IMR-90 (cell line): ENCODE results near the gene DACT2. TPM values are rescaled to one million over a fixed set of nuclear protein-coding genes. Genes with fewer than 3 reads are reported as not detected.

ENCODE experiments used
- ATAC-seq: fragments of 200-7000 bp; cut with Tn5 transposase; 2 replicates; pipeline ENCODE4 v1.9.1; 2020; ENCODE audit warnings: low read depth, mild to moderate bottlenecking, moderate library complexity
- BruUV-seq: library from RNA; stranded (reverse); fragments of 400-500 nt; replicated peaks from 2 replicates; lab custom pipeline; 2021; lab: Mats Ljungman, UMichigan
- CTCF ChIA-PET: fragments of 300-600 bp; formaldehyde crosslinking; extraction: SDS; loops from one replicate; lab custom pipeline; 2021; ENCODE audit warnings: antibody characterized with exemption; lab: Yijun Ruan, JAX
- POLR2A ChIA-PET: fragments of 300-600 bp; sonication (Branson Sonifier 250); formaldehyde crosslinking; loops from one replicate; lab custom pipeline; 2022; ENCODE audit warnings: antibody characterized with exemption; ENCODE audit not compliant: unreplicated experiment; lab: Charles Lee
- DNase-seq: peaks from one replicate; pipeline ENCODE4 v3.0.0; 2013
- H2AFZ ChIP-seq: replicated peaks from 2 replicates; pipeline ENCODE3; 2013; ENCODE audit warnings: low read length, mild to moderate bottlenecking; ENCODE audit not compliant: poor library complexity
- H2AK5ac ChIP-seq: 2 replicates; pipeline ENCODE4 v1.6.1; 2013; ENCODE audit warnings: low read depth, low read length, inconsistent platforms
- H2AK9ac ChIP-seq: replicated peaks from 2 replicates; pipeline ENCODE3; 2013; ENCODE audit warnings: mild to moderate bottlenecking, low read depth, low read length, moderate library complexity; ENCODE audit not compliant: poor library complexity
- H2BK120ac ChIP-seq: 2 replicates; pipeline ENCODE4 v1.6.1; 2013; ENCODE audit warnings: low read depth, low read length, inconsistent platforms
- H2BK15ac ChIP-seq: 3 replicates; pipeline ENCODE4 v1.6.1; 2013; ENCODE audit warnings: low read depth, low read length, inconsistent platforms
- H2BK20ac ChIP-seq: 2 replicates; pipeline ENCODE4 v1.6.1; 2013; ENCODE audit warnings: low read depth, mild to moderate bottlenecking, inconsistent platforms, low read length, moderate library complexity
- H2BK5ac ChIP-seq: 2 replicates; pipeline ENCODE4 v1.6.1; 2013; ENCODE audit warnings: mild to moderate bottlenecking, low read depth, low read length, inconsistent platforms; ENCODE audit not compliant: poor library complexity, severe bottlenecking
- H3K14ac ChIP-seq: replicated peaks from 2 replicates; pipeline ENCODE4 v1.6.1; 2013; ENCODE audit warnings: low read depth, low read length, inconsistent platforms
- H3K18ac ChIP-seq: 2 replicates; pipeline ENCODE4 v1.6.1; 2013; ENCODE audit warnings: low read depth, low read length, control low read depth
- H3K23ac ChIP-seq: 2 replicates; pipeline ENCODE4 v1.6.1; 2013; ENCODE audit warnings: low read depth, low read length, inconsistent platforms
- H3K27ac ChIP-seq: 2 replicates; pipeline ENCODE4 v1.5.1; 2013; ENCODE audit warnings: mild to moderate bottlenecking, control low read depth, low read length; ENCODE audit not compliant: insufficient read depth
- H3K27me3 ChIP-seq: 2 replicates; pipeline ENCODE4 v1.6.1; 2013; ENCODE audit warnings: low read length; ENCODE audit not compliant: control insufficient read depth, insufficient read depth
- H3K36me3 ChIP-seq: 2 replicates; pipeline ENCODE4 v1.6.1; 2013; ENCODE audit warnings: low read length, mixed read lengths; ENCODE audit not compliant: control insufficient read depth, insufficient read depth
- H3K4ac ChIP-seq: 2 replicates; pipeline ENCODE4 v1.6.1; 2013; ENCODE audit warnings: low read depth, low read length, inconsistent platforms
- H3K4me1 ChIP-seq: 2 replicates; pipeline ENCODE4 v1.6.1; 2013; ENCODE audit warnings: low read length, mixed read lengths; ENCODE audit not compliant: control insufficient read depth, insufficient read depth
- H3K4me2 ChIP-seq: 2 replicates; pipeline ENCODE4 v1.6.1; 2013; ENCODE audit warnings: low read depth, mild to moderate bottlenecking, control low read depth, low read length, moderate library complexity
- H3K4me3 ChIP-seq: 2 replicates; pipeline ENCODE4 v1.5.1; 2013; ENCODE audit warnings: low read depth, mild to moderate bottlenecking, control low read depth, low read length, moderate library complexity; ENCODE audit not compliant: insufficient read depth
- H3K56ac ChIP-seq: 2 replicates; pipeline ENCODE4 v1.6.1; 2013; ENCODE audit warnings: low read length, inconsistent platforms; ENCODE audit not compliant: insufficient read depth; ENCODE audit errors: extremely low read depth
- H3K79me1 ChIP-seq, 2 experiments: 2 replicates each; pipeline ENCODE4 v1.6.1; 2013; ENCODE audit warnings: low read length in 2 of 2, inconsistent platforms in 1 of 2, low read depth in 1 of 2
- H3K9ac ChIP-seq: 2 replicates; pipeline ENCODE4 v1.6.1; 2013; ENCODE audit warnings: low read depth, low read length, control low read depth
- H3K9me1 ChIP-seq: 2 replicates; pipeline ENCODE4 v1.6.1; 2013; ENCODE audit warnings: low read length, inconsistent platforms; ENCODE audit not compliant: insufficient read depth
- H3K9me3 ChIP-seq: 2 replicates; pipeline ENCODE4 v1.6.1; 2013; ENCODE audit warnings: low read length; ENCODE audit not compliant: control insufficient read depth, insufficient read depth
- H4K20me1 ChIP-seq: 2 replicates; pipeline ENCODE4 v1.6.1; 2013; ENCODE audit warnings: low read length, inconsistent platforms; ENCODE audit not compliant: insufficient read depth
- H4K5ac ChIP-seq: 2 replicates; pipeline ENCODE4 v1.6.1; 2013; ENCODE audit warnings: mild to moderate bottlenecking, low read depth, low read length, control low read depth
- H4K8ac ChIP-seq, 2 experiments: 2 replicates each; pipeline ENCODE4 v1.6.1; 2013; ENCODE audit warnings: low read depth in 2 of 2, low read length in 2 of 2, control low read depth in 1 of 2, inconsistent platforms in 1 of 2
- H4K91ac ChIP-seq: 2 replicates; pipeline ENCODE4 v1.6.1; 2013; ENCODE audit warnings: low read depth, low read length, inconsistent platforms; ENCODE audit not compliant: insufficient read depth
- BHLHE40 ChIP-seq: fragments of 150-350 bp; IDR thresholded peaks from 2 replicates; pipeline ENCODE4 v1.6.1; 2016; ENCODE audit warnings: mild to moderate bottlenecking, low read depth, low read length
- CEBPB ChIP-seq: IDR thresholded peaks from 2 replicates; pipeline ENCODE4 v1.6.1; 2012; ENCODE audit warnings: low read depth, low read length, improper control_type of control experiment
- CHD1 ChIP-seq: IDR thresholded peaks from 2 replicates; pipeline ENCODE4 v1.6.1; 2012; ENCODE audit warnings: low read depth, low read length, improper control_type of control experiment
- FOS ChIP-seq: fragments of 150-350 bp; IDR thresholded peaks from 2 replicates; pipeline ENCODE4 v1.6.1; 2016; ENCODE audit warnings: low read depth, low read length
- MAFK ChIP-seq: IDR thresholded peaks from 2 replicates; pipeline ENCODE4 v1.6.1; 2012; ENCODE audit warnings: low read depth, low read length, improper control_type of control experiment
- MAZ ChIP-seq: IDR thresholded peaks from 2 replicates; pipeline ENCODE4 v1.6.1; 2012; ENCODE audit warnings: low read depth, mild to moderate bottlenecking, low read length, improper control_type of control experiment, moderate library complexity, borderline replicate concordance
- MXI1 ChIP-seq: IDR thresholded peaks from 2 replicates; pipeline ENCODE4 v1.6.1; 2012; ENCODE audit warnings: low read depth, mild to moderate bottlenecking, low read length, moderate library complexity, borderline replicate concordance
- NFE2L2 ChIP-seq: fragments of 150-350 bp; IDR thresholded peaks from 2 replicates; pipeline ENCODE4 v1.6.1; 2016; ENCODE audit warnings: low read depth, mild to moderate bottlenecking, low read length
- POLR2A ChIP-seq: IDR thresholded peaks from 2 replicates; pipeline ENCODE4 v1.6.1; 2012; ENCODE audit warnings: mild to moderate bottlenecking, low read depth, low read length
- RAD21 ChIP-seq: IDR thresholded peaks from 2 replicates; pipeline ENCODE4 v1.6.1; 2012; ENCODE audit warnings: low read length, improper control_type of control experiment
- RCOR1 ChIP-seq: IDR thresholded peaks from 2 replicates; pipeline ENCODE4 v1.6.1; 2012; ENCODE audit warnings: mild to moderate bottlenecking, low read length, improper control_type of control experiment; ENCODE audit not compliant: insufficient replicate concordance
- RFX5 ChIP-seq: IDR thresholded peaks from 2 replicates; pipeline ENCODE4 v1.8.0; 2012; ENCODE audit warnings: low read depth, mild to moderate bottlenecking, low read length, moderate library complexity
- SMC3 ChIP-seq: fragments of 150-350 bp; IDR thresholded peaks from 2 replicates; pipeline ENCODE4 v1.6.1; 2016; ENCODE audit warnings: low read depth, mild to moderate bottlenecking, antibody characterized with exemption, low read length, moderate library complexity
- WGBS, 2 experiments: methylation state at CpG; one replicate each; pipeline versions ENCODE4 v1.1.5 to v1.1.7; 2013; ENCODE audit warnings: missing lambda C conversion rate in 2 of 2; ENCODE audit not compliant: insufficient read length in 1 of 2; ENCODE audit errors: extremely low coverage in 2 of 2; 5-methylcytosine and 5-hydroxymethylcytosine counted together
- dilution Hi-C: fragments of 300-500 bp; cut with HindIII; formaldehyde crosslinking; loops from one replicate; pipeline ENCODE4 v1.14.3; 2018; ENCODE audit warnings: low sequenced_read_pairs; ENCODE audit not compliant: unreplicated experiment
- in situ Hi-C: fragments of 300-500 bp; cut with MboI; formaldehyde crosslinking; loops from 3 replicates; pipeline ENCODE4 v1.14.3; 2019; ENCODE audit warnings: low sequenced_read_pairs, inconsistent platforms, mixed read lengths
- intact Hi-C: fragments of 100-400 bp; cut with micrococcal nuclease; formaldehyde crosslinking; loops from 2 replicates; pipeline ENCODE4 v1.10.0; 2022
- polyA plus RNA-seq, 3 experiments: library from polyadenylated mRNA; depleted of rRNA; stranded (reverse); fragments of >200 nt; gene quantifications; 2 replicates each; pipeline ENCODE4 v1.2.3, GENCODE V29; 2012; ENCODE audit warnings: low replicate concordance in 1 of 3
- total RNA-seq: library from RNA; depleted of rRNA; stranded (reverse); fragments of >200 nt; gene quantifications from 2 replicates; pipeline ENCODE4 v1.2.3, GENCODE V29; 2012
- TF ChIP-seq, protein P1 (sequence below): fragments of 150-350 bp; IDR thresholded peaks from 2 replicates; pipeline ENCODE4 v1.6.1; 2017; ENCODE audit warnings: mild to moderate bottlenecking, antibody characterized with exemption, low read length, low read depth
- TF ChIP-seq, protein P2 (sequence below): conservative IDR thresholded peaks from 2 replicates; pipeline ENCODE4 v1.5.1; 2012; ENCODE audit warnings: mild to moderate bottlenecking, low read depth, low read length, improper control_type of control experiment

The DACT2 gene
- total and polyA plus RNA-seq, 2 of the 4 experiments (the other 2 are of a cell fraction), result not detected

DNA sequence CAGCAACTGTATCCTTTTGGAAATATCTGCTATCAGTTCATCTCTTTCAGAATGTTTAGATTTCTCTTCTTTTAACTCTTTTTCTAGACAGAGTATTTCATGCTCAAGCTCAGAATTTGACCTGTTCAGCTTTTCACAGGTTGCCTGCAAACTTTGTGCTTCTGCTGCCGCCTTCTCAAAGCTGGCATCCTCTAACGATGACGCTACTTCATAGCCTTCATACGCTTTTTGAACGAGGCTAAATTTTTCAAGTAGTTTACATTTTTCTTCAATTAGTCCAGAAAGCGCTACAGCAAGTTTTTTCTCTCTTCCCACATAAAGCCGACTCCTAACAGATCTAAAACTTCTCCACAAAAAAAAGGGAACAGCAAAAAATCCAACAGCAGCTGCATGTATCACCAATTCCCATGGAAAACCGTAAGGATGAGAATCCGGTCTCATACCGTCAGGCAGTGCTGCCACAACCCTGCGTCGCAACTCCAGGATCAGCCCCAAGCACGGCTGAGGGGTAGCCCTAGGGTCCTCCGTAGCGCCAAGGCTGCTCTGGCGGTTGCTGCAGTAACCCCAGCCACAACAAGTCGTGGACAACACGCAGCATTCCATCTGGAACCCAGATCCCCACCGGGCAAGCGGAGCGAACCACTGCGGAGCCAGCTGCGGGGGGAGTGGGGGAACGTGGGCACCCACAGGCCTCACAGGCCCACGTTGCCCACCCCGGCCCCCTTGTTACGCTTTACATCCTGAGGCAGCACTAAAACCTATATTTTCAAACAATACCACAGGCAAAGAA, 30.6 kb downstream of the DACT2 start:
- Histone ChIP-seq H2AFZ (no peak overlapping the region), H3K9me3 (peaks cover 34% of the 10 kb centered on the region), H4K5ac (no peak overlapping the region), H4K8ac (no peak overlapping the region), H3K27ac (no peak overlapping the region), H3K79me1 (no peaks in the 10 kb centered on the region), H2BK120ac (no peak overlapping the region), H2AK9ac (no peak overlapping the region), H2BK20ac (no peak overlapping the region), H3K36me3 (no peaks in the 10 kb centered on the region), H3K4me1 (no peaks in the 10 kb centered on the region), H3K27me3 (no peaks in the 10 kb centered on the region), H3K9me1 (no peaks in the 10 kb centered on the region), H3K4ac (no peak overlapping the region), H2BK15ac (no peak overlapping the region), H4K20me1 (no peaks in the 10 kb centered on the region), H3K4me3 (no peak overlapping the region), H3K18ac (no peak overlapping the region), H3K4me2 (no peak overlapping the region), H3K14ac (no peak overlapping the region), H2AK5ac (no peak overlapping the region), H3K9ac (no peak overlapping the region), H3K56ac (no peak overlapping the region), H2BK5ac (no peak overlapping the region), H3K23ac (no peak overlapping the region), H4K91ac (no peak overlapping the region)
- ChIA-PET POLR2A (no interaction called here), CTCF (no interaction called here)
- no peak for ATAC-seq
- no TSS peak for BruUV-seq
- no peak for DNase-seq
- dilution Hi-C loops (no loop called here), in situ Hi-C loops (no loop called here), intact Hi-C loops (no loop called here)
- 68% methylated on average over 12 of the region's 27 CpGs; no CpG with 5 or more reads in 1 of the 2 experiments for WGBS, 2 experiments
- TF ChIP-seq RCOR1, result no peak
- no peak for TF ChIP-seq MXI1
- TF ChIP-seq, protein P1, sequence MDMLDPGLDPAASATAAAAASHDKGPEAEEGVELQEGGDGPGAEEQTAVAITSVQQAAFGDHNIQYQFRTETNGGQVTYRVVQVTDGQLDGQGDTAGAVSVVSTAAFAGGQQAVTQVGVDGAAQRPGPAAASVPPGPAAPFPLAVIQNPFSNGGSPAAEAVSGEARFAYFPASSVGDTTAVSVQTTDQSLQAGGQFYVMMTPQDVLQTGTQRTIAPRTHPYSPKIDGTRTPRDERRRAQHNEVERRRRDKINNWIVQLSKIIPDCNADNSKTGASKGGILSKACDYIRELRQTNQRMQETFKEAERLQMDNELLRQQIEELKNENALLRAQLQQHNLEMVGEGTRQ, result no peak
- no peak for TF ChIP-seq SMC3
- TF ChIP-seq RAD21, result no peak
- no peak for TF ChIP-seq CHD1
- no peak for TF ChIP-seq MAZ
- TF ChIP-seq NFE2L2, result no peak
- no peak for TF ChIP-seq CEBPB
- TF ChIP-seq, protein P2, sequence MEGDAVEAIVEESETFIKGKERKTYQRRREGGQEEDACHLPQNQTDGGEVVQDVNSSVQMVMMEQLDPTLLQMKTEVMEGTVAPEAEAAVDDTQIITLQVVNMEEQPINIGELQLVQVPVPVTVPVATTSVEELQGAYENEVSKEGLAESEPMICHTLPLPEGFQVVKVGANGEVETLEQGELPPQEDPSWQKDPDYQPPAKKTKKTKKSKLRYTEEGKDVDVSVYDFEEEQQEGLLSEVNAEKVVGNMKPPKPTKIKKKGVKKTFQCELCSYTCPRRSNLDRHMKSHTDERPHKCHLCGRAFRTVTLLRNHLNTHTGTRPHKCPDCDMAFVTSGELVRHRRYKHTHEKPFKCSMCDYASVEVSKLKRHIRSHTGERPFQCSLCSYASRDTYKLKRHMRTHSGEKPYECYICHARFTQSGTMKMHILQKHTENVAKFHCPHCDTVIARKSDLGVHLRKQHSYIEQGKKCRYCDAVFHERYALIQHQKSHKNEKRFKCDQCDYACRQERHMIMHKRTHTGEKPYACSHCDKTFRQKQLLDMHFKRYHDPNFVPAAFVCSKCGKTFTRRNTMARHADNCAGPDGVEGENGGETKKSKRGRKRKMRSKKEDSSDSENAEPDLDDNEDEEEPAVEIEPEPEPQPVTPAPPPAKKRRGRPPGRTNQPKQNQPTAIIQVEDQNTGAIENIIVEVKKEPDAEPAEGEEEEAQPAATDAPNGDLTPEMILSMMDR, result no peak
- TF ChIP-seq MAFK, result no peak
- TF ChIP-seq FOS, result no peak
- TF ChIP-seq RFX5, result no peak
- no peak for TF ChIP-seq BHLHE40
- no peak for TF ChIP-seq POLR2A
